Measurements from ENCODE around the gene WBP4.

The WBP4 gene

GRCh38 chr13:41061075-41061913, at the start of gene WBP4:
TSS of gene WBP4 (plus strand) at chr13:41061509. CDS start at chr13:41061674, 165 bp downstream.
- DNase-seq, result peak; percentile 96 to 98
- TF ChIP-seq GATA1 (IDR thresholded peaks at IDR 0.05; ENCODE audit: low read depth, low read length), result no peak
- TF ChIP-seq POLR2A (IDR thresholded peaks at IDR 0.05; ENCODE audit: low read length), result peak; percentile 87

- no peak for DNase-seq
- TF ChIP-seq GATA1 (IDR thresholded peaks at IDR 0.05; ENCODE audit: low read depth, low read length), result no peak
- no peak for TF ChIP-seq POLR2A (IDR thresholded peaks at IDR 0.05; ENCODE audit: low read length)
Observed at GRCh38 chr13:41012536-41012935, 48.8 kb upstream of the WBP4 start.

GRCh38 chr13:41013835-41014234, 47.5 kb upstream of the WBP4 start:
- DNase-seq, result no peak
- TF ChIP-seq POLR2A (IDR thresholded peaks at IDR 0.05; ENCODE audit: low read length) (no peak), GATA1 (IDR thresholded peaks at IDR 0.05; ENCODE audit: low read depth, low read length) (no peak)

- TF ChIP-seq POLR2A (IDR thresholded peaks at IDR 0.05; ENCODE audit: low read length), result no peak
- no peak for TF ChIP-seq GATA1 (IDR thresholded peaks at IDR 0.05; ENCODE audit: low read depth, low read length)
Observed at GRCh38 chr13:41015920-41016319, 45.4 kb upstream of the WBP4 start.

GRCh38 chr13:41017159-41017558, 44.1 kb upstream of the WBP4 start:
- TF ChIP-seq POLR2A (IDR thresholded peaks at IDR 0.05; ENCODE audit: low read length), result no peak
- no peak for TF ChIP-seq GATA1 (IDR thresholded peaks at IDR 0.05; ENCODE audit: low read depth, low read length)
- peak; percentile 45 to 66 for DNase-seq

More at GRCh38 chr13:41015920-41016319, 45.4 kb upstream of the WBP4 start:
- DNase-seq, result no peak

GRCh38 chr13:41017817-41018601, 43.3 kb upstream of the WBP4 start:
- DNase-seq, result peak; percentile 48 to 72
- TF ChIP-seq POLR2A (IDR thresholded peaks at IDR 0.05; ENCODE audit: low read length), result no peak

- no peak for TF ChIP-seq GATA1 (IDR thresholded peaks at IDR 0.05; ENCODE audit: low read depth, low read length)
- TF ChIP-seq POLR2A (IDR thresholded peaks at IDR 0.05; ENCODE audit: low read length), result no peak
- DNase-seq, result peak in 1 of 2 experiments; percentile 73
Observed at GRCh38 chr13:41018602-41018948, 42.7 kb upstream of the WBP4 start.

- DNase-seq, result peak; percentile 89 to 91
- TF ChIP-seq POLR2A (IDR thresholded peaks at IDR 0.05; ENCODE audit: low read length) (peak; percentile 61), GATA1 (IDR thresholded peaks at IDR 0.05; ENCODE audit: low read depth, low read length) (no peak)
Observed at GRCh38 chr13:41019011-41019487, 42.3 kb upstream of the WBP4 start, which contains the start of gene ELF1. TSS of gene ELF1 (minus strand) at chr13:41019316. CDS start at chr13:40982054, 37,262 bp downstream.

GRCh38 chr13:41019578-41020347, 41.5 kb upstream of the WBP4 start:
- TF ChIP-seq POLR2A (IDR thresholded peaks at IDR 0.05; ENCODE audit: low read length), result no peak
- TF ChIP-seq GATA1 (IDR thresholded peaks at IDR 0.05; ENCODE audit: low read depth, low read length), result no peak
- peak; percentile 23 to 44 for DNase-seq

- TF ChIP-seq GATA1 (IDR thresholded peaks at IDR 0.05; ENCODE audit: low read depth, low read length), result no peak
- no peak for TF ChIP-seq POLR2A (IDR thresholded peaks at IDR 0.05; ENCODE audit: low read length)
- no peak for DNase-seq
Observed at GRCh38 chr13:41025518-41025917, 35.8 kb upstream of the WBP4 start.

GRCh38 chr13:41026788-41027187, 34.5 kb upstream of the WBP4 start:
- DNase-seq, result no peak
- TF ChIP-seq GATA1 (IDR thresholded peaks at IDR 0.05; ENCODE audit: low read depth, low read length), result no peak
- no peak for TF ChIP-seq POLR2A (IDR thresholded peaks at IDR 0.05; ENCODE audit: low read length)

GRCh38 chr13:41028051-41028450, 33.3 kb upstream of the WBP4 start:
- TF ChIP-seq GATA1 (IDR thresholded peaks at IDR 0.05; ENCODE audit: low read depth, low read length), result no peak

GRCh38 chr13:41029629-41030028, 31.7 kb upstream of the WBP4 start:
- DNase-seq, result peak; percentile 26 to 38
- TF ChIP-seq GATA1 (IDR thresholded peaks at IDR 0.05; ENCODE audit: low read depth, low read length) (no peak), POLR2A (IDR thresholded peaks at IDR 0.05; ENCODE audit: low read length) (no peak)

More at GRCh38 chr13:41028051-41028450, 33.3 kb upstream of the WBP4 start:
- DNase-seq, result no peak
